GM10266 (cell line): ENCODE measurements around the gene FGF12.

Experiments
- DNase-seq: peaks from one replicate; pipeline ENCODE4 v3.0.0; 2012; ENCODE audit errors: extremely low spot score
- CTCF ChIP-seq: IDR thresholded peaks from 2 replicates; pipeline ENCODE4 v1.5.1; 2012; ENCODE audit warnings: mild to moderate bottlenecking, low read depth; ENCODE audit not compliant: control insufficient read depth, insufficient read depth; ENCODE audit errors: missing control alignments

Gene FGF12

GRCh38 chr3:192273001-192273696, 454.2 kb downstream of the FGF12 start:
- TF ChIP-seq CTCF, result no peak

GRCh38 chr3:192262001-192262400, 465.3 kb downstream of the FGF12 start:
- DNase-seq, result no peak
- no peak for TF ChIP-seq CTCF

More at GRCh38 chr3:192273001-192273696, 454.2 kb downstream of the FGF12 start:
- no peak for DNase-seq

GRCh38 chr3:192261135-192261534, 466.2 kb downstream of the FGF12 start:
- no peak for TF ChIP-seq CTCF
- no peak for DNase-seq

- DNase-seq, result no peak
- TF ChIP-seq CTCF, result no peak
These were observed 467.0 kb downstream of the FGF12 start for GRCh38 chr3:192260116-192261010.

GRCh38 chr3:192259661-192260060, 467.7 kb downstream of the FGF12 start:
- no peak for DNase-seq
- TF ChIP-seq CTCF, result no peak

- no peak for DNase-seq
- no peak for TF ChIP-seq CTCF
These were observed 468.6 kb downstream of the FGF12 start for GRCh38 chr3:192258721-192259120.

- TF ChIP-seq CTCF, result no peak
These were observed 471.5 kb downstream of the FGF12 start for GRCh38 chr3:192255839-192256238.

More at GRCh38 chr3:192255839-192256238, 471.5 kb downstream of the FGF12 start:
- DNase-seq, result no peak
